ENCODE measurements around the gene CFAP410.

Gene CFAP410

DNA sequence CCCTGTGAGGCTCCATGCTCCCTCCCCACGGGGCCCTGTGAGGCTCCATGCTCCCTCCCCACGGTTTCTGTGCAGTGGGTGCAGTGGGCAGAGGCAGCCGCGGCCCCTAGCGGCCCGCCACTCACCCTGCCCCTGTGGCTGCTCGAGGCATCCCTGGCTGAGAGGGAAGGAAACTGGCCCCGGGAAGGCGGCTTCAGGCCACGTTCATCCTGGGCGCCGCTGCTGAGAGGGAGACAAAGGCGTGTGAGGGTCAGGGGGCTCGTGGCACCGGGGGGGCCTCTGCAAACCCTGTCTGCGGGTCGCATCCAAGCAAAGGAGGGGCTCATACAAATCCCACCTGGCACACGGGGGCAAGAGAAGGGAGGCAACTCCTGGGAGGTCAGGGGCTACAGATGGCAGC lies 8.5 kb downstream of the CFAP410 start:
- H3K9ac ChIP-seq (ENCODE audit: low read length) = no peak overlapping the region
- H4K20me1 ChIP-seq (ENCODE audit: insufficient read depth, low read length) = no peaks in the 10 kb centered on the region
- H3K27ac ChIP-seq (ENCODE audit: low read depth, low read length, poor library complexity, severe bottlenecking) = no peak overlapping the region
- H3K36me3 ChIP-seq (ENCODE audit: insufficient read depth, low read length) = peaks cover 19% of the 10 kb centered on the region
- no peak overlapping the region for H3K4me2 ChIP-seq (ENCODE audit: low read length)
- H3K9me2 ChIP-seq (ENCODE audit: low read depth, low read length) = no peaks in the 10 kb centered on the region
- H3K9me3 ChIP-seq (ENCODE audit: low read length) = no peaks in the 10 kb centered on the region
- no peak overlapping the region for H3K4me3 ChIP-seq (ENCODE audit: low read depth, low read length, poor library complexity, severe bottlenecking)
- no peak overlapping the region for H2AFZ ChIP-seq (ENCODE audit: low read length)
- no peaks in the 10 kb centered on the region for H3K4me1 ChIP-seq (ENCODE audit: insufficient read depth, low read length, severe bottlenecking)
- no peaks in the 10 kb centered on the region for H3F3A ChIP-seq (ENCODE audit: insufficient read depth, low read length)
- no peak for TF ChIP-seq EZH2 (IDR thresholded peaks at IDR 0.05; ENCODE audit: borderline replicate concordance, low read length)
- TF ChIP-seq, protein P1, sequence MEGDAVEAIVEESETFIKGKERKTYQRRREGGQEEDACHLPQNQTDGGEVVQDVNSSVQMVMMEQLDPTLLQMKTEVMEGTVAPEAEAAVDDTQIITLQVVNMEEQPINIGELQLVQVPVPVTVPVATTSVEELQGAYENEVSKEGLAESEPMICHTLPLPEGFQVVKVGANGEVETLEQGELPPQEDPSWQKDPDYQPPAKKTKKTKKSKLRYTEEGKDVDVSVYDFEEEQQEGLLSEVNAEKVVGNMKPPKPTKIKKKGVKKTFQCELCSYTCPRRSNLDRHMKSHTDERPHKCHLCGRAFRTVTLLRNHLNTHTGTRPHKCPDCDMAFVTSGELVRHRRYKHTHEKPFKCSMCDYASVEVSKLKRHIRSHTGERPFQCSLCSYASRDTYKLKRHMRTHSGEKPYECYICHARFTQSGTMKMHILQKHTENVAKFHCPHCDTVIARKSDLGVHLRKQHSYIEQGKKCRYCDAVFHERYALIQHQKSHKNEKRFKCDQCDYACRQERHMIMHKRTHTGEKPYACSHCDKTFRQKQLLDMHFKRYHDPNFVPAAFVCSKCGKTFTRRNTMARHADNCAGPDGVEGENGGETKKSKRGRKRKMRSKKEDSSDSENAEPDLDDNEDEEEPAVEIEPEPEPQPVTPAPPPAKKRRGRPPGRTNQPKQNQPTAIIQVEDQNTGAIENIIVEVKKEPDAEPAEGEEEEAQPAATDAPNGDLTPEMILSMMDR (IDR thresholded peaks at IDR 0.05; ENCODE audit: low read length) = peak; percentile 25; the same call in 1 of the 2 replicates
- peaks cover 8% of the 10 kb centered on the region; the same call in 1 of the 2 replicates for H3K27me3 ChIP-seq (ENCODE audit: insufficient read depth, low read length)
- no peaks in the 10 kb centered on the region for H3K79me2 ChIP-seq (ENCODE audit: insufficient read depth, low read length)

DNA sequence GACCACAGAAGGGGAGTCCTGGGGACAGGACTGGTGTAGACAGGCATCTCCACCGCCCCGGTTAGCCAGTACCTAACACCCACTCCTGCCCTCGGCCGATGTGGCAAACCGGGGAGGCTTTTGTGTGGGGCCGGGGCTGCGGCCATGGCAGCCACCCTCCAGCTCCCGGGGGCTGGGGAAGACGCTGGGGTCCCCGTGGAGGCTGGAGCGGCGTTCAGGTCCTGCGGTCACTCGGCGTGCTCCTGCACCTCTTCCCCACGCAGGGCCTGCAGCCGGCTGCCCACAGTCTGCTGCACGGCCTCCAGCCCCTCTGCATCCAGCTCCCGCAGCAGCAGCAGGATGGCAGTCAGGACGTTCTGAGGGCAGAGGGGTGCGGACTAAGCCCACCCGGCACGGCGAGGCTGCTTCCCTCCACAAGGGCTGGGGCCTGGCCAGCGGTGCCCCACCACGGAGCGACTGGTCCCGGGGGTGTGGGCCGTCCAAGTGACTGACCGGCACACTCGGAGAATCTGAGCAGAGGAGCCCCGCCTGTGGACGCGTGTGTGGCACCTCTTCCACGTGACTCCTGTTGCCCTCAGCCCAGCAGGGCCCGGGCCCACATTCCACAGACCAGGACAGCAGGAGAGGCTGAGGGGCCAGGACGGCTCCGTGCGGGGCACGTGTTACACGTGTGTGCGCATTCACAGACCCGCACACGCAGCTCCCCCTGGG lies 9.1 kb downstream of the CFAP410 start:
- Histone ChIP-seq H4K20me1 (ENCODE audit: insufficient read depth, low read length) (no peaks in the 10 kb centered on the region), H3K79me2 (ENCODE audit: insufficient read depth, low read length) (no peaks in the 10 kb centered on the region), H2AFZ (ENCODE audit: low read length) (no peak overlapping the region), H3K9ac (ENCODE audit: low read length) (no peak overlapping the region), H3F3A (ENCODE audit: insufficient read depth, low read length) (no peaks in the 10 kb centered on the region), H3K9me3 (ENCODE audit: low read length) (no peaks in the 10 kb centered on the region), H3K4me1 (ENCODE audit: insufficient read depth, low read length, severe bottlenecking) (no peaks in the 10 kb centered on the region), H3K36me3 (ENCODE audit: insufficient read depth, low read length) (peaks cover 20% of the 10 kb centered on the region), H3K4me2 (ENCODE audit: low read length) (no peak overlapping the region), H3K4me3 (ENCODE audit: low read depth, low read length, poor library complexity, severe bottlenecking) (no peak overlapping the region), H3K27ac (ENCODE audit: low read depth, low read length, poor library complexity, severe bottlenecking) (no peak overlapping the region), H3K9me2 (ENCODE audit: low read depth, low read length) (no peaks in the 10 kb centered on the region), H3K27me3 (ENCODE audit: insufficient read depth, low read length) (peaks cover 8% of the 10 kb centered on the region; the same call in 1 of the 2 replicates)
- TF ChIP-seq EZH2 (IDR thresholded peaks at IDR 0.05; ENCODE audit: borderline replicate concordance, low read length) = no peak
- TF ChIP-seq, protein P1 (IDR thresholded peaks at IDR 0.05; ENCODE audit: low read length) = no peak

DNA sequence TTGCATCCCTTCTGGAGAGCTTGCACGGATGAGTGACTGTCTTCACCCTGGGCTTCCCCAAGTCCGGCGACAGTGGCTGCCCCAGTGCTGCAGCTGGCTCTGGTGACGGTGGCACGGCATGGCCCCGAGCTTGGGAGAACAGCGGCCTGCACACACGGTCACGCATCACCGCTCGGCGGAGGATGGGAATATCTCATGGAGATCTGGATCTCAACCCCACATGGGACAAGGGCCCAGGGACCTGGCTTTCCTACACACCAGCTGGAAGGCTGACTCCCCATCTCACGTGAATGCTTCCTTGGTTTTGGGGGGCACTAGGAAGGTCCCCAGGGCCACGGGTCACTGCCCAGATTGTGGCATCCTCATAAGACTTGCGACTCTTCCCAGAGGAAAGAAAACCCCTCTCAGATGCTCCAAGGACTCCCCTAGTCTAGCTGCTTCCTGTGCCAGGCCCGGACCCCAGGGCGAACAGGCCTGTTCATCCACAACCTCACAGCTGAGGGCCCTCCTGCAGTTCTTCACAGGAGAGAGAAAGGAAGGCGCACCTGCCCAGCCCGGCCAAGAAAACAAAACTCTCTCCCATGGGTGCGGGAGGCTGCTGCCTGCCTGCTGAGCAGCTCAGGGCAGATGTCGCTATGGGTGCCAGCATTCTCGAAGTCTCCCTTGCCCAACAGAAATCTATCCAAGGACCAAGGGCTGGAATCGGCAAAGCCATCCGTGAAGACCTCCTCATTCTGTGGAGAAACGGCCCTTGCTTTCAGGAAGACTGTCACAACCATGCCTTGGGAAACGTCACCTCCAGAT lies 9.9 kb downstream of the CFAP410 start:
- Histone ChIP-seq H4K20me1 (ENCODE audit: insufficient read depth, low read length) (no peaks in the 10 kb centered on the region), H3K9ac (ENCODE audit: low read length) (no peak overlapping the region), H2AFZ (ENCODE audit: low read length) (no peak overlapping the region), H3K79me2 (ENCODE audit: insufficient read depth, low read length) (no peaks in the 10 kb centered on the region), H3K4me3 (ENCODE audit: low read depth, low read length, poor library complexity, severe bottlenecking) (no peak overlapping the region), H3K9me2 (ENCODE audit: low read depth, low read length) (no peaks in the 10 kb centered on the region), H3K36me3 (ENCODE audit: insufficient read depth, low read length) (peaks cover 29% of the 10 kb centered on the region), H3F3A (ENCODE audit: insufficient read depth, low read length) (no peaks in the 10 kb centered on the region), H3K27ac (ENCODE audit: low read depth, low read length, poor library complexity, severe bottlenecking) (no peak overlapping the region), H3K27me3 (ENCODE audit: insufficient read depth, low read length) (peaks cover 8% of the 10 kb centered on the region; the same call in 1 of the 2 replicates), H3K4me2 (ENCODE audit: low read length) (no peak overlapping the region), H3K9me3 (ENCODE audit: low read length) (no peaks in the 10 kb centered on the region), H3K4me1 (ENCODE audit: insufficient read depth, low read length, severe bottlenecking) (no peaks in the 10 kb centered on the region)
- no peak for TF ChIP-seq EZH2 (IDR thresholded peaks at IDR 0.05; ENCODE audit: borderline replicate concordance, low read length)
- TF ChIP-seq, protein P1 (IDR thresholded peaks at IDR 0.05; ENCODE audit: low read length) = no peak
